ENCODE results near the gene WNT9B.
A peak's percentile ranks its signal among the peaks of the same experiment; 100 is the strongest.

The WNT9B gene

DNA sequence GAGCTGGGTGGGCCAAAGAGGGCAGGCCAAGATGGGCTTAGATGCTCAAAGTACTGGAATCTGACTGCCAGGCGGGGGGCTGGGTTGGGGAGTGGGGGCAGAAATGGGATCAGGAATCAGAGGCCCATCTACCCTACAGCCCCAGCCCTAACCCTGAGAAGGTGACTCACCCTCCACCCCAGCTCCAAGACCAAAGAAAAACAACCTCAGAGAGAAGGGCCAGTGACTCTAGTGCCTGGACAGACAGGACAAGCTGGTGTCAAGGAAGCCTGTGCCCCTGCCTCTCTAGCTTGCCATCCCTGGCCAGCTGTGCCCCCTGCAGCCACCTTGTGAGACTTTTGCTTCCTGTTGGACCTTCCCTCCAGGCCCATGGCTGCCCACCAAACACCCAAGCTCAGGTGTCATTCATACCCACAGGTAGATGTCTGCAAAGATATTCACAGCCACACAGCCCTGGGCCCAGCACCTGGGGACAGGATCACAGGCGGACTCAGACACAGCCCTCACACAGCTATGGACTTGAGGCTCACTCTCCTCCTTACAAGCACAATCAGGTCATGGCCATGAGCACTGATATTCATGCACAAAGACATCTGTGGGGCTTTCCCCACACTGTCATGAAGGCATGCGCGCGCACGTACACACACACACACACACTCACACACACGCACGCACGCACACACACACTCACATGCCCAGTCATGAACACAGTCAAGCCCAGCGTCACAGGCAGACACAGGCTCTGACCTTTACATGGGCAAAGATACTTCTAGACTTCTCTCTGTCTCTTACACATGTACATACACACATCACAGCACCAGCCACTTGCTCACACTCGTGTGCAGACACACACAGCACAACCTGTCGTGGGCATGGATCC is 35.7 kb upstream of the WNT9B start:
- Histone ChIP-seq H3K36me3 (ENCODE audit: control insufficient read depth in 1 of 2, insufficient read depth in 2 of 2, low read length in 2 of 2) (no peaks in the 10 kb centered on the region), H3K27me3 (ENCODE audit: control insufficient read depth in 1 of 2, insufficient read depth in 2 of 2, low read length in 2 of 2) (peaks cover 67% of the 10 kb centered on the region in 2 donors), H3K9ac (ENCODE audit: low read depth in 1 of 2, low read length in 2 of 2) (no peak overlapping the region)

DNA sequence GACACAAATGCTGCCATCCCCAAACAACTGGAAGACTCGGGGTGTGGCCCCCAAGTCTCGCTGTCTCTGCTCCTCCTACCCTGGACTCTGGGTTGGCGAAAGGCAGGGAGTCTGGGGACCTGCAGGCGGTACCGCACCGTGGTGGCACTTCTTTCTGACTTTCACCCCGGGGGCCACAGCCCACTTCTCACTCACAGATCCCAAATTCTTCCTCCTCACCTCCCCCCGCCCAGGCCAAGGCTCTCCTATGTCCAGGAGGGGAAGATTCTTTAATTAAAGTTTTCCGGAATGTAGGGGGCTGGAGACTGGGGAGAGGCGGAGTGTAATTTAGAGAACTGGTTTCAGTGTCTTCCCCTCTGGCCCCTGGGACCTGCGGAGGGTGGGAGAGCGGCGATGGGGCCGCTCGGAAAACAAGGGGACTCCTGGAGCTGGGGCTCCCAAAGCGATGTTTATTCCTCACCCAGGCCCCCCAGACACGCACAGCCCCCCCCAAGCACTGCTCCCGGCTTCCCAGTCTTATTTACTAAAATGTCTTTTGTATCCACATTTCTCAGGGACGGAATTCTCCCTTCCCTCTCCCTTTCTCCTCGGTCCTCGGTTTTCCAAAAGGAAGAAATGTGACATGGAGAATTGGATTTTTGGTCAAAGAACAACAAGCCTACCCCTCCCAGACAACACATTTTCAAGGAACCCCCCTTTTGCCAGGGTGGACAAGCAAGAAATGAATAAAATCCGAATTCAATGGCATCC is 34.1 kb upstream of the WNT9B start:
- Histone ChIP-seq H3K9me3 (ENCODE audit: control insufficient read depth in 1 of 2, low read length in 2 of 2) (no peaks in the 10 kb centered on the region), H3K4me3 (ENCODE audit: low read depth in 1 of 2, low read length in 2 of 2) (no peak overlapping the region), H3K27ac (ENCODE audit: low read depth, low read length) (no peak overlapping the region), H3K9ac (ENCODE audit: low read depth in 1 of 2, low read length in 2 of 2) (no peak overlapping the region), H3K4me1 (ENCODE audit: control insufficient read depth in 1 of 2, insufficient read depth in 2 of 2, low read length in 2 of 2) (peaks cover 9 to 16% of the 10 kb centered on the region in 2 donors), H3K36me3 (ENCODE audit: control insufficient read depth in 1 of 2, insufficient read depth in 2 of 2, low read length in 2 of 2) (no peaks in the 10 kb centered on the region), H3K27me3 (ENCODE audit: control insufficient read depth in 1 of 2, insufficient read depth in 2 of 2, low read length in 2 of 2) (peaks cover 83 to 84% of the 10 kb centered on the region in 2 donors)

More for the DNA sequence above, 35.7 kb upstream of the WNT9B start:
- no peak overlapping the region for H3K4me3 ChIP-seq (ENCODE audit: low read depth in 1 of 2, low read length in 2 of 2)
- H3K9me3 ChIP-seq (ENCODE audit: control insufficient read depth in 1 of 2, low read length in 2 of 2) = no peaks in the 10 kb centered on the region
- H3K4me1 ChIP-seq (ENCODE audit: control insufficient read depth in 1 of 2, insufficient read depth in 2 of 2, low read length in 2 of 2) = peaks cover 9 to 16% of the 10 kb centered on the region in 2 donors
- no peak overlapping the region for H3K27ac ChIP-seq (ENCODE audit: low read depth, low read length)

DNA sequence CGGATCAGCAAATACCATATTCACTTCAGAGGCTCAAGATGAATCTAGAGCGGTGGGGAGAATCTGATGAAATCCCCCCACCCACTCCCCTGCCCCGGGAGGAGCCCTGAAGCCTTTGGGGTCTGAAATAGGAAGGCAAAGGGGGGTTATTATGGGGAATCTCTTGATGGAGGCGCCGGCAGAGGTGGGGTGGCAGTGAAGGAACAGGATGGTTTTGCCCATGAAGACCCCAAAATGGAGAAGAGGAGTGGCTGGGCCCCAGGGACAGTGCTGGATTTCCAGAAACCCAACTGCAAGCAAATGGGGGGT is 33.5 kb upstream of the WNT9B start:
- Histone ChIP-seq H3K27me3 (ENCODE audit: control insufficient read depth in 1 of 2, insufficient read depth in 2 of 2, low read length in 2 of 2) (peaks cover 87% of the 10 kb centered on the region in 2 donors), H3K27ac (ENCODE audit: low read depth, low read length) (no peak overlapping the region), H3K9ac (ENCODE audit: low read depth in 1 of 2, low read length in 2 of 2) (no peak overlapping the region), H3K4me1 (ENCODE audit: control insufficient read depth in 1 of 2, insufficient read depth in 2 of 2, low read length in 2 of 2) (peaks cover 9 to 16% of the 10 kb centered on the region in 2 donors), H3K9me3 (ENCODE audit: control insufficient read depth in 1 of 2, low read length in 2 of 2) (no peaks in the 10 kb centered on the region), H3K36me3 (ENCODE audit: control insufficient read depth in 1 of 2, insufficient read depth in 2 of 2, low read length in 2 of 2) (no peaks in the 10 kb centered on the region), H3K4me3 (ENCODE audit: low read depth in 1 of 2, low read length in 2 of 2) (no peak overlapping the region)

DNA sequence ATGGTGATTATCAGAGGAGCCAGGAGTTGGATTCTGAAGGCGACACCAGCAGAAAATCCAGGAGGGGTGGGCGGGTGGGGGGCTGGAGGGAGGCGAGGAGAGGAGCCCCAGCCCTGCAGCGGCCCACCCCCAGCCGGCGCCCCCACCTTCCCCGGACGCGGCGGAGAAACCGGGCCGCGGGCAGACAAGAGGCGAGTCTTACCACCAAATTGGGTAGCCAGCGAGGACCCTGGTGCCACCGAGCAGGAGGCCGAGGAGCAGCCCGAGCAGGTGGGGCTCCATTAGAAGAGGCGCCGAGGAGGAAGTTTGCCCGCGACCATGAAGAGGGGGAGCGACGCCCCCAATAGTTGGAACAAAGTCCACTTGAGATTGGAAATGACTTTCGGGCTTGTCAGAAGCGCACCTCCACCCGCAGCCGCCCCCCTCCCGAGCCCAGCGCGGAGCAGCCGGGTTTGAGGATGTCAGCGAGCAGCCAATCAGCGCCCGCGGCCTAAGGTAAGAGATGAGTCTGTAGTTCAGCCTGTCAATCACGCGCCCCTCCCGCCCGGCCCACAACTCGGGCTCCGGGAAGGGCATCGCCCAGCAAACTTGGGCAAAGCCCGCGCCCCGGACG is 33.0 kb upstream of the WNT9B start, which contains the start of gene WNT3:
WNT3 (minus strand) TSS at position 377 of the 613 bp plus-strand sequence; CDS start at position 282, 95 bp downstream.
- Histone ChIP-seq H3K4me3 (ENCODE audit: low read depth in 1 of 2, low read length in 2 of 2) (peak within 1 kb of the TSS; percentile 54 to 61), H3K9ac (ENCODE audit: low read depth in 1 of 2, low read length in 2 of 2) (no peak within 1 kb of the TSS), H3K27ac (ENCODE audit: low read depth, low read length) (no peak within 1 kb of the TSS), H3K36me3 (ENCODE audit: control insufficient read depth in 1 of 2, insufficient read depth in 2 of 2, low read length in 2 of 2) (no peaks in the 10 kb centered on the region), H3K4me1 (ENCODE audit: control insufficient read depth in 1 of 2, insufficient read depth in 2 of 2, low read length in 2 of 2) (peaks cover 9 to 16% of the 10 kb centered on the region in 2 donors), H3K27me3 (ENCODE audit: control insufficient read depth in 1 of 2, insufficient read depth in 2 of 2, low read length in 2 of 2) (peaks cover 81% of the 10 kb centered on the region in 2 donors), H3K9me3 (ENCODE audit: control insufficient read depth in 1 of 2, low read length in 2 of 2) (no peaks in the 10 kb centered on the region)

DNA sequence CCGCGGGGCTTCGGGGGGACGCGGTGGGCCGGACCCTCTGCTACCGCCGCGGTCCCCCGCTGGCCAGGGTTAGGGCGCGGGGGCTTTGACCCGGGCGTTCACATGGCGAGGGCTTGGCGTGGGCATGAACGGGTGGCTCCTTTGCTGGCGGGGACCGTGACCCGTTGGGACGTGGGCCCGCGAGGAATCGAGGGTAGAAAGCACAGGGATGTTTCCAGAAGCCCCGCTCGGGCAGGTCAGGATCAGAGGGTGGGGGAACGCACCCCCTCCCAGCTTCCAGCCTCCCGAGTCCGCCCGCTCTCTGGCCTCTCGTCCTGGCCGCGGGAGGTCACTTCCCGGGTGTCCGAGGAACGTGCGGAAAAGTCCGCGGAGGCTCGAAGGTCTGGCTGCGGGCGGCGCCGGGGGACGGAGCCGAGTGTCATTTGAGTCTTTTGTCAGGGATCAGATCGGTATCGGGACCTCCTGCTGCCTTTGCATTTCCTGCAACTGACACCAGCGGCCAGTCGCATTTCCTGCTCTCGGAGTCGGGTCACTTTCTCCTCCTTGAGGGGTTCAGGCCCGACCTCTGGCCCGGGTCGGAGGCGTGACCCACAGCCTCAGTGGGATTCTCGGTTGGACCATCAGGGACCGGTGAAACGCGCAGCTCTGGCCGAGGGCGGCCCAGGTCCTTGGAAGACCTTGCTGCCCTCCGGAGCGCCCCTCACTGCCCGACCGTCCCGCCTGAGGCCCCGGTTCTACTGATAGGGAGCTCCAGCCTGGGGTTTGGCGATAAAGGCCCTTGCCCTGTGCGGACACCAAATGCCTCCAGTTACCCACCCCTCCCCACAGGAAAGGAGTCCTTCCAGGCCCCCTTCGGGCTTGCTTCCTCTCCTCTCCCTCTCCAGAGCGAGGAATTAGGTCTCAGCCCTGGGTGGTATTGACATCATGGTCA is 32.2 kb upstream of the WNT9B start:
- Histone ChIP-seq H3K4me1 (ENCODE audit: control insufficient read depth in 1 of 2, insufficient read depth in 2 of 2, low read length in 2 of 2) (peaks cover 9 to 16% of the 10 kb centered on the region in 2 donors), H3K9ac (ENCODE audit: low read depth in 1 of 2, low read length in 2 of 2) (no peak overlapping the region), H3K9me3 (ENCODE audit: control insufficient read depth in 1 of 2, low read length in 2 of 2) (no peaks in the 10 kb centered on the region), H3K4me3 (ENCODE audit: low read depth in 1 of 2, low read length in 2 of 2) (peak overlapping the region; percentile 54 to 61), H3K27me3 (ENCODE audit: control insufficient read depth in 1 of 2, insufficient read depth in 2 of 2, low read length in 2 of 2) (peaks cover 77 to 80% of the 10 kb centered on the region in 2 donors), H3K27ac (ENCODE audit: low read depth, low read length) (no peak overlapping the region), H3K36me3 (ENCODE audit: control insufficient read depth in 1 of 2, insufficient read depth in 2 of 2, low read length in 2 of 2) (no peaks in the 10 kb centered on the region)

DNA sequence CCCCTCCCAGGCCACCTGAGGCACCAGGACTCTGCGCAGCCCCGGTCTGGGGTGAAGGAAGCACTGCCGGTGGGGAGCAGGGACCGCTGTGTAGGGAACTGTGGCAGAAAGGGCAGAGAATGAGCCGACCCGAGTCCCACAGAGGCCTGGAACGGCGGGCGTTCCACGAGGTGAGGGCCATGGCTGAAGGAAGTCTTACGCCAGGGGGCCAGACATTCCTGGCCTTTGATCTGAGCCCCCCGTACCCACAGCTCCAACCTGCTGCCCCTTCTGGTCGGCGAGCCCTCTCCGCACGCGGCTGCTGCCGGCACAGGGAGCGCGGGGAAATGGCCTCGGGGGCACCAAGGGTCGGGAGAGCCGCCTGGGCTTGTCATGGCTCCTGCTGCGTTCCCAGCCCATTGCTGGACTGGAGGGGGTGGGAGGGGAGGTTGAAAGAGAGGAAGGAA is 31.5 kb upstream of the WNT9B start:
- Histone ChIP-seq H3K9me3 (ENCODE audit: control insufficient read depth in 1 of 2, low read length in 2 of 2) (no peaks in the 10 kb centered on the region), H3K36me3 (ENCODE audit: control insufficient read depth in 1 of 2, insufficient read depth in 2 of 2, low read length in 2 of 2) (no peaks in the 10 kb centered on the region), H3K4me3 (ENCODE audit: low read depth in 1 of 2, low read length in 2 of 2) (no peak overlapping the region), H3K9ac (ENCODE audit: low read depth in 1 of 2, low read length in 2 of 2) (no peak overlapping the region), H3K4me1 (ENCODE audit: control insufficient read depth in 1 of 2, insufficient read depth in 2 of 2, low read length in 2 of 2) (peaks cover 9 to 16% of the 10 kb centered on the region in 2 donors), H3K27ac (ENCODE audit: low read depth, low read length) (no peak overlapping the region), H3K27me3 (ENCODE audit: control insufficient read depth in 1 of 2, insufficient read depth in 2 of 2, low read length in 2 of 2) (peaks cover 70 to 75% of the 10 kb centered on the region in 2 donors)

DNA sequence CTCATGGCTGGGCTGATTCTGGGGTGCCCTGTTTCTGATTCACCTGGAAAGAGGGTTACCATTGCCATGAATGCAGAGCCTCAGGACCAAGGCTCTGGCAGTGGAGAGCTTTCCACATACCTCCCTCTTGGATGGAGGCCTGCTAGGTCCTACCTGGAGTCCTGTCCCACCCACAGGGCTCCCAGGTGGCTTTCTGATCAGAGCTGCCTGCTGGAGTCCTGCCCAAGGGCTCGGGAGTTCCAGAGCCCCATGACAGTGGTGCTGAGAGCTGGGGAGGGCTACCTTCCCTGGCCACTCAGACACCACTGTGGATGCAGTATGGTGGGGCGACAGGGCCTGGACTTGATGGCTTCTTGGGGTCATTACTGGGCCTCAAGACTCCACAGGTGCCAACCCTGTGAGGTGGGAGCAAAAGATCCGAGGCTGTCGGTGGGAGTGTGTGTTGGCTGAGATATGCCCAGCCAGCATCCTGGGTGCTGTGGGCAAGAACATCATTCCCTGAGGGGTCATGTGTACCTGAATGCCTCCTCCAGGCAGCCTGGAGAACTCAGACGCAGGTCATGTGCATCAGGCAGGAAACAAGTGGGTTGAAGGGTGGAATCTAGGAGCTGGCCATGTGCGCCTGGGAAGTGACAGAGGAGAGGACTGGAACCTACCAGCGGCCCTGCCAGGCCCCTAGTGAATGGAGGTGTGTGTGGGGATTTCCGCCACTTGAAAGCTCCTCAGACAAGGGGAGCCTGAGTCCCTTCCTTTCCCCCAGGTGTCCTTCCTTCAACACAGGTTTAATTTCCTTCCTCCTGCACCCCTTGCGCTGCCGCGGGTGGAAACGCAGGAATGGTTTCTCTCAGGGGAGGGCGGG is 30.6 kb upstream of the WNT9B start:
- Histone ChIP-seq H3K4me1 (ENCODE audit: control insufficient read depth in 1 of 2, insufficient read depth in 2 of 2, low read length in 2 of 2) (peaks cover 9 to 16% of the 10 kb centered on the region in 2 donors), H3K9ac (ENCODE audit: low read depth in 1 of 2, low read length in 2 of 2) (no peak overlapping the region), H3K36me3 (ENCODE audit: control insufficient read depth in 1 of 2, insufficient read depth in 2 of 2, low read length in 2 of 2) (no peaks in the 10 kb centered on the region), H3K27me3 (ENCODE audit: control insufficient read depth in 1 of 2, insufficient read depth in 2 of 2, low read length in 2 of 2) (peaks cover 66 to 67% of the 10 kb centered on the region in 2 donors), H3K27ac (ENCODE audit: low read depth, low read length) (no peak overlapping the region), H3K9me3 (ENCODE audit: control insufficient read depth in 1 of 2, low read length in 2 of 2) (no peaks in the 10 kb centered on the region), H3K4me3 (ENCODE audit: low read depth in 1 of 2, low read length in 2 of 2) (no peak overlapping the region)

DNA sequence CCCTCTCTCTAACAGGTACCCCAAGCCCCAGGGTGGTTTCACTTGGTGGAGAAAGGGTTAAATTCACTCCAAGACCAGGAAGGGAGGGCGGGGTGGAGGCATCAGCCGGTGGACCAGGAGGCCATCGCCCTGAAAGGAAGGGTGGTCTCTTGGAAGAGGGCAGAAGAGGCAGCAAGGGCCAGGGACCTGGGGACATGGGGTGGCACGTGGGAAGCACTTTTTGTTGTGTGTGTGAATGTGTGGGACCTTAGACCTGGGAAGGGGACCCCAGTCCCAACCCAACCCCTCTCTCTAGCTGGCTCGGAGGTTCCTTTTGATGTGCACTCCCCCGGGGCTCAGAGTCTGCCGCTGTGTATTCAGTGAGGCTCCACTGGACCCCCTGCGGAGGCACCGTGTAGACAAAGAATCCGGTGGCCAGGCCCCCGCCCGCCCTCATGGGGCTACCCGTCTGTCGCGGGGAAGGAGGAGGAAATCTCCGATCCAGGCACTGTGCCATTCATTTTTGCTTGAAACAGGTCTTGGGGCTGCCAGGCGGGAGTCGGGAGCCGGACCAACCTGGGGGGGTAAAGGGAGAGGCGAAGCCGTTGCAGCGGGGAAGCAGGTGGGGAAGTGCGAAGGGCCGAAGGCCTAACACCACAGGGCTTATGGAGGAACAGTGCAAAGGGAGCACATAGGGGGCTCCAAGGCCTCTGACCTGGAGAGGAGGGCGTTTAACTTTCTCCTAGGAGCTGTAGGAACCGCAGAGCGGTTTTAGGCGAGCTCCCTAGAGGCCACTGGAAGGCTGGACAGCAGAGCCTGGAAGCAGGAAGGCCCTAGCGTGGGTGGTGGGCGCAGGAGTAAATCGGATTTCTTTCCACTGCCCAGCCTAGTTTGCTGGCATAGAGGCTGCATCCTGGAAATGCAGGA is 29.6 kb upstream of the WNT9B start:
- Histone ChIP-seq H3K27ac (ENCODE audit: low read depth, low read length) (no peak overlapping the region), H3K4me3 (ENCODE audit: low read depth in 1 of 2, low read length in 2 of 2) (no peak overlapping the region), H3K4me1 (ENCODE audit: control insufficient read depth in 1 of 2, insufficient read depth in 2 of 2, low read length in 2 of 2) (peaks cover 9 to 16% of the 10 kb centered on the region in 2 donors), H3K27me3 (ENCODE audit: control insufficient read depth in 1 of 2, insufficient read depth in 2 of 2, low read length in 2 of 2) (peaks cover 57 to 59% of the 10 kb centered on the region in 2 donors), H3K9me3 (ENCODE audit: control insufficient read depth in 1 of 2, low read length in 2 of 2) (no peaks in the 10 kb centered on the region), H3K9ac (ENCODE audit: low read depth in 1 of 2, low read length in 2 of 2) (no peak overlapping the region), H3K36me3 (ENCODE audit: control insufficient read depth in 1 of 2, insufficient read depth in 2 of 2, low read length in 2 of 2) (no peaks in the 10 kb centered on the region)
